Fibroblast of skin of scalp (primary cell): Measurements from ENCODE around the gene NEUROG2.

Source experiments
- DNase-seq: peaks from one replicate; pipeline ENCODE4 v3.0.0-alpha.2; 2013

NEUROG2 gene

GRCh38 chr4:112473985-112474384 lies 42.0 kb downstream of the NEUROG2 start:
- no peak for DNase-seq

DNA sequence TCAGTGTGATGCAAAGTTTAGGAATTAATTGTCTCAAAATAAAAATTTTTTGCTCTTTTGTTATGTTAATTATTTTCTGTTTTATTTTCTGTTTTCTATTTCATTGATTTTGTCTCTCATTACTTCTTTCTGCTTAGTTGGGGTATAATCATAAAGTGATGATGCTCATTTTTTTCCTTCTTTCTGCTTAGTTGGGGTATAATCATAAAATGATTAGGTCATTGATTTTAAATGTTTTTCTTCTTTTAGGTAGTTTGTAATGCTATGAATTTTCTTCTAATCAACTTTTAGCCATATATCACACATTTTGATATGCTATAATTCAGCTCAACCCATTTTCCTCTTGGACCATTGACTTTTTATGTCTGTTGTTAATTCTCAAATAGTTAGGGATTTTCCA lies 43.7 kb downstream of the NEUROG2 start:
- DNase-seq = no peak
